Femur (tissue), 1 donor: ENCODE measurements around the gene HOXD4.
A peak's percentile ranks its signal among the peaks of the same experiment; 100 is the strongest.

ENCODE experiments used
- DNase-seq: peaks from one replicate; pipeline ENCODE4 v3.0.0-alpha.2; 2017

The HOXD4 gene

DNA sequence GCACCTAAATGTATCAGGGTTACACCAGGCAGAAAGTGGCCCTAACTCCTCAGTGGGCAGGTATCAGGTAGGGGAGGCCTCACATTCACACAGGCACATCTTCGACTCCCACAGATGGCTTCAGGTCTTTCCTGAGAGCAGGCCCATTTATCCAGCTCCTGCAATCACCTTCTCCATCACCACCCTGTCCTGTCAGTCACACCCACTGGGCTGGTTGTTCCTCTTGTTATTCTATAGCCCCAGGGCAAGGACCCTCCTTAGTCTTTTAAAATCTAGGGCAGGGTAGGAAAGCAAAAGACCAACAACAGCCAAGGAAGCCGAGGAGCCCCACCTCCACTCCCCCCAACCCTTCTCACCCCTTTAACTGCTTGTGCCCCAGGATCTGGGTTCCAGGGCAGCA is 9.1 kb upstream of the HOXD4 start:
- DNase-seq, result no peak

DNA sequence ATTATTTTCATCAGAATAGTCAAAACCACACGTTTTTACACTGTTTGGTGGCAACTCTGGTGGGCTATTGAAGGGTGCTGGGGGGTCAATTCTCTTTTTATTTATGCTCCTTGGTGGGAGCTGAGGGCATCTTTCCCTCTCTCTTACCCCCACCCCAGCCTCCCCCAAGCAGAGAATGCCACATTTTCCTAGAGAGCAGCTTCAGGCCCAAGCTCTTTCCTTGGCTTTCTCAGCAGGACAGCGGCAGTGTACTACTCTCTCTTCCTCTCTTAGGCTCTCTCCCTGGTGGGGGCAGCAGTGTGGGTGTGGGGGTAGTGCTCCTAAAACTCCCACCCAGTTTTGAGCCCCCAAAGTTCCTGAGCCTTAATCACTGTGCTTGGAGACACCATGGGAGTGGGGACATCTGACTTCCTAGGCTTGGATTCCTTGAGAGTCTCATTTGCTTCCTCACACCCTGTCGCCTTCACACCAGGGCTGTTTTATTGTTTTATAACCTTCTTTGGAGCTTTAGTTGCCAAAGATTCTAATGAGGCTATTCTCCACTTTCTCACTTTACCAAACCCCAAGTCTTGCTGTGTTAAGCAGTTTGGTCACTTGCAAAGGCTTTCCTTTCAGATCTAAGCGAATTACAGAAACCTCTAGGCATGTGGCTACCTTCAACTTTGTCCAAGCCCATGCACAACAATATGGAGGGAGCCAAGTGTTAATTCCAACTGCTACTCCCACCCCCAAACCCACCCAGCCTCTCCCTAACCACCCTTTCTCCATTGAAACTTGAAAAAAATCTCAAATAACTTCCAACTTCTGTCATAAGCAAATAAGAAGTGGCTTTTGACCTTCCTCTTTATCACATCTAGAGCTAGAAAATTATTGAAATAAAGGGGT is 6.0 kb upstream of the HOXD4 start:
- DNase-seq, result no peak

DNA sequence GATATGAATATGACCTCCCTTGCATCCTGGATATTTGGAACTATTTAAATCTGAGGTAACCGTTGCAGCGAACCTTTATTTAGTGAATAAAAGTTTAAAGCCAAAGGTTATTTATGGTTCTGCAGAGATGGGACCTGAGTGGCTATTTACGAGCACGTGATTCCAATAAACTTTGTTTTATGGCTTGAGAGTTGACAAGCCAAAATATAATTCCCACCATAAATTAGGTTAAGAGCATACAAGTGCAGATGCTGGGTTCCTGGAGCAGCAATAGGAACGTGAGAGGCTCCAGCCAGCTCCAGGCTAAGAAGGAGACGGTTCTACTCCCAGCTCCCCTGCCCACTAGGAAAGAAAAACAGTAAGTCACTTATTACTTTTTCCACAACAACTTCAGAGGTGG is 5.2 kb upstream of the HOXD4 start:
- DNase-seq, result no peak

DNA sequence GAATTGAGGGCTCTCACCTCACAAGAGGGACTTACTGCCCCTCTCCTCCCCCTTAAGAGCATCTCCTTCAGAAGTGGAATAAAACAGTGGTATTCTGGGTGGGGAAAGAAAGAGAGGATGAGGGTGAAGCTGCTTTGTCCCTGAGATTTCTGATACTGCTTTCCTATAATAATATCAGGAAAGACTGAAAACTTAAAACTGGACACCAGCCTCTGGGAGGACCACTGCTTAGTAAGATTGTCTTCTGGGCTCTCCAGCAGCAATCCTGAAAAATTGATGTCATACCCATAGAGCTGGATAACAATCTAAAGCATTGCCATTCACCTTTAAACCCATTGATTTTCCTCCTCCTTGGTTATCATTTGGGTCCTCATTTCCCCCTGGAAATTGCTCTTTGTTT is 4.7 kb upstream of the HOXD4 start:
- DNase-seq, result no peak

DNA sequence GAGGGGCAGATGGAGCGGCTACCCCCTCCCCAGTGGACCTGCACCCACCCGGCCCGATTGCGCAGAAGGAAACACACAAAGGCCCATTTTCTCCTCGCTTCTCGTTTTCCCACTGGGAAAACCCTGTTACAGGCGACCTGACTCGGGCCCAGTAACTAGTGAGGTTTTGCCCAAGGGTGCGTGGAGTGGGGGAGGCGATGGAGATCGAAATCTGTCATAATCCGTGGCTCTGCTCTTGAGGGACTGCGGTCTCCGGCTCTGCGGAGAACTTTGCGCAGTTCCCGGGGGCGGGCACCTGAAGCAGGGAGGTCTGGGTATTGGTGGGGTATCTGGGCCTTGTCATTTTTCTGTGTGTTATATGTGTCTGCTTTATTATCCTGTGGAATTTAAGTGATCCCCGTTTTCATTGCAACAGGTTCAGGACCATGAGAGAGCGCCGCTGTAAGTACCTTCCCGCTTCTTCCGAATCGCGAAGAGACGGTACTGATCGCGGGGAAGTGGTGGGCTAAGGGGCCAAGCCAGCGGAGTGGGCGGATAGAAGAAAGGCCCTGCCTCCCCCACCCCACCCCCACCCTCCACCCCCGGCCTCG is 4.0 kb upstream of the HOXD4 start:
- DNase-seq, result no peak

DNA sequence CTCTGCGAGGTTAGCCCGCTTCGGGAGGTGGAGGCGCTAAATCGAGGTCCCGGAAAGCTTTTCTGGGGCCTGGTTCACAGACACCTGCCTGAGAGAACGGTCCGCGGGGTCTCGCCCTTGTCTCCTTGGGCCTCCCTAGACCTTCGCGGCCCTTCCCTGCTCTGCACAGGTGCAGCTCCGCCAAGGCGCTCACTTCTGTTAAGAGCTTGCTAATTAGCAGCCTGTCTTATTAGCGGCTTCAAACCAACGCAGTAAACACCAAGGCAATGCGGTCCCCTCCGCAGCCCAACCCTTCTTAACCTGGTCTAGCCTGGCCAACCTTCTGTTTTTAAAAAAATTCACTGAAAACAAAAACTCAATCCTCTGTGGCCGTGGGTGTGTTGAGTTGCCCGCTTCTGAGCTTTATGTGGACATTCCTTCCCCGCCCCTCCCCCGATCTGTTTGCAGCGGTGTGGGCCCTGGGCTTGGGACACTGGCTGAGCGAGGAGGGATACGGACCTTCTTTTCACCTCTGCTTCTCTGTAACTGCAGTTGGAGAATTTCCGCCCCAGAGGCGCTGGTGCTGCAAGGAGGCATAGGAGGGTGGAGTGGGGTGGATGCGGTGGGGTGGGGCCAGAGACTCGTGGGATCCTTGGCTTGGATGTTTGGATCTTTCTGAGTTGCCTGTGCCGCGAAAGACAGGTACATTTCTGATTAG is 3.4 kb upstream of the HOXD4 start:
- DNase-seq, result no peak

DNA sequence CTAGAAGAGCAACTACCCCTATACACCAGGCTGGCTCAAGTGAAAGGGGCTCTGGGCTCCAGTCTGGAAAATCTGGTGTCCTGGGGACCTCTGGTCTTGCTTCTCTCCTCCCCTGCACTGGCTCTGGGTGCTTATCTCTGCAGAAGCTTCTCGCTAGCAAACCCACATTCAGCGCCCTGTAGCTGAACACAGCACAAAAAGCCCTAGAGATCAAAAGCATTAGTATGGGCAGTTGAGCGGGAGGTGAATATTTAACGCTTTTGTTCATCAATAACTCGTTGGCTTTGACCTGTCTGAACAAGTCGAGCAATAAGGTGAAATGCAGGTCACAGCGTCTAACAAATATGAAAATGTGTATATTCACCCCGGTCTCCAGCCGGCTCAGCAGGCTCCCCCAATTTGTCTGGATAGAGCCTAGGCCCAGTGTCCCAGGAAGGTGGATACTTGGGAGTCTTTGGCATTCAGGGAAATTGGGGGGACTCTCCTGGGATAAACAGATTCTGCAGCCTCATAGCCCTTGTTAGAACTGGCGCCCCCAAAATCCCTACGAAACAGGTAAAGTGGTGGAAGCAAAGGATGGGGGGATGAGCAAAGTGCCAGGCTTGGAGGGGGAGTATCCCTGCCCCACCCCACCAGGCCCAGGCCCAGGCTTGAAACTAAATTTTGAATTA is 2.5 kb upstream of the HOXD4 start:
- DNase-seq, result no peak

DNA sequence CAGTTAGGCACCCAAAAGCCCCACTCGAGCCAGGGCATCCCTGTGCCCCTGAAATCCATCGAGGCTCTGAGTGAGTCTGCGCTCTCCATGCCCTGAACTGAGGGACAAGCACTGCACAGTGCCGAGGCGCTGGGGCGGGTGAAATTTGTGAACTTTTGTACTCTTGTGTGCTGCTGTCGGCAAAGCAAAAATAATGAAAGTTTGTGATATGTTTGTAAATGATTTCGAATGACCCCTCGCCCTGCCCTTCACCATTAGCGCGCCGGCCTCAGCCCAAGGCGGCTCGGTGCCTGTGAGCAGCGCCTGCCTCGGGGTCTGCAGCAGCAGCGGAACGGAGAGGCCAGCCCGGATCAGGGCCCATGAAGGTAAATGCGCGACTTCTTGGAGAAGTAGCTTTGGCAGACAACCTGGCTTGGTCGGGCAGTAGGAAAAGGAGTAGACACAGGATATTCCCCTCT is 1.8 kb upstream of the HOXD4 start:
- no peak for DNase-seq

DNA sequence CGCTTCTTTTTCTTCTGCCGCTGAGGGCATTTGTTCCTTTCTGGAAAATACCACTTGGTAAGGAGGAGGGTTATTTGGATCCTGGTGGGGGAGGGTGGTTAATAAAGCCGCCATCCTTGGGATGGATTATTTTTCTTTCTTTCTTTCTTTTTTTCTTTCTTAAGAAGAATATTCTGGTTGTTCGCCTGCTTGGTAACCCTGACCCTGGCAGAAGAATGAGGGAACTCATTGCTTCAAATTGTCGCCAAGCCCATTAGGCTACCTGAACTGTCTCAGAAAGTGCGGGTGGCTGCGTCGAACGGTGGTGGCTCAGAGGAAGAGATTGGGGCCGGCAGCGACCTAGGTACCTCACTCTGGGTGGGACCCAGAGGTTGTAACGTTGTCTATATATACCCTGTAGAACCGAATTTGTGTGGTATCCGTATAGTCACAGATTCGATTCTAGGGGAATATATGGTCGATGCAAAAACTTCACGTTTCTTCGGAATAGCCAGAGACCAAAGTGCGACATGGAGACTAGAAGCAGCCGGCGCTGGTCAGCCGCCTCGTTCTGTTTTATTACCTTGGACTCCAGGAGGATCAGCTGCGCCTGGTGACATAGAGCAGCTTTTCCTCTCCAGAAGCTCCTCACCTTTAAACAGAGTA is 1.3 kb upstream of the HOXD4 start:
- DNase-seq, result no peak

DNA sequence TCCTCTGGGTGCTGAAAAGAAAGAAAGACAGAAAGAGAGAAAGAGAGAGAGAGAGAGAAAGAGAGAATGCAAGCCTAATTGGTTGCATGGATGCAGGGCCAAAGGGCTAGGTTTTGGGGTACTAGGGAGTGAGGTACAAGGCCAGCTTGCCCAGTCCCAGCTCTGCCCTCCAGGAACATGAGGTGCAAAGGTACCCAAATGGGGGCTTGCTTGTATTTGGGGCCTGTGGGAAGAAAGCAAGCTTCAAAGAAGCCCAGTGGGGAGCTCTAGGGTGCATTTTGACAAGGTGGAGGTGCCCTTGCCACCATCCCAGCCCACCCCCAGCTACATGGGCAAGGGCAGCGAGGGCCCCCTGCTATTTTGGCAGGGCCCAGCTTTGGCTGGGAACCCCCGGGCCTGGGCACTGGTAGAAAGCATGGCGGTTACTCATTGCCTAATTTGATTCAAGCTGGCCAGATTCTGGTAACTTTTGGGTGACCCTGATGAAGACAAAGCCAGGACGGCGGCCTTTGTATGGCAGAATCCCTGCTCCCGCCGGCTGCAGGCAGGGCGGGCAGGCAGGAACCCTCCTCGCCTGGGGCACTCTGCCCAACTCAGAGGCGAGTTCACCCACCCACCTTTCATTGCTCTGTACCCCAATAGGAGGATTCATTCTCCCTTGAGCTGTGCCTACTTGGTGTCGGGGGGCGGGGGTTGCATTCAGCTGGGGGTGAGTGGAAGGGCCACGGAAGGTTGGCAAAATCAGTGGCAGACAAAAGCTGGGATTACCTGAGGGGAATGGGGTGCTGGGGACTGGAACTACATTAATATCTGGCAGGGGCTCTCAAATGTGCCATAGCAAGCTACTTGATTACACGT is 537 bp upstream of the HOXD4 start:
- DNase-seq, result no peak

DNA sequence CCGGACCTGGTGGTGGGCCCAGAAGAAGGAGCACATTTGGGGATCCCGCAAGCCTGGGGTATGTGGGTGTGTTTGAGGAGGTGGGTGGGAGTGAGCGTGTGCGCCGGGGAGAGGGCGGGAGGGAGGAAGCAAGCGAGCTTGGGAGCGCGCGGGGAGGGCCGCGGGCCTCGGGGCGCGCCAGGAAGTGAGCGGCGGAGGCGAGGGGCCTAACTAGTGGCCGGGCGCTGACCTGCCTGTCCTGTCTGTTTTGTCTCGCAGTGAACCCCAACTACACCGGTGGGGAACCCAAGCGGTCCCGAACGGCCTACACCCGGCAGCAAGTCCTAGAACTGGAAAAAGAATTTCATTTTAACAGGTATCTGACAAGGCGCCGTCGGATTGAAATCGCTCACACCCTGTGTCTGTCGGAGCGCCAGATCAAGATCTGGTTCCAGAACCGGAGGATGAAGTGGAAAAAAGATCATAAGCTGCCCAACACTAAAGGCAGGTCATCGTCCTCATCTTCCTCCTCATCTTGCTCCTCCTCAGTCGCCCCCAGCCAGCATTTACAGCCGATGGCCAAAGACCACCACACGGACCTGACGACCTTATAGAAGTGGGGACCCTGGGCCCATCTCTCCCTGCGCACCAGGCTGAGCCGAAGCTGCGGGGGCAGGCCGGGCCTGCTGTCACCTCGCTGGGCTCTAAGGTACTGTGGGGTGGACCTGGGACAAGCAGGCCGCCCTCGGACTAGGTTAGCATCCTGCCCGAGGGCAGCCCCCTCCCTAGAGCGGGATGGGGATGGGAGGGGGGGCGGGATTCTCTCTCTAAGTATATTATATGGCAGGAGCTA is 1.2 kb downstream of the HOXD4 start:
- DNase-seq, result peak; percentile 21

DNA sequence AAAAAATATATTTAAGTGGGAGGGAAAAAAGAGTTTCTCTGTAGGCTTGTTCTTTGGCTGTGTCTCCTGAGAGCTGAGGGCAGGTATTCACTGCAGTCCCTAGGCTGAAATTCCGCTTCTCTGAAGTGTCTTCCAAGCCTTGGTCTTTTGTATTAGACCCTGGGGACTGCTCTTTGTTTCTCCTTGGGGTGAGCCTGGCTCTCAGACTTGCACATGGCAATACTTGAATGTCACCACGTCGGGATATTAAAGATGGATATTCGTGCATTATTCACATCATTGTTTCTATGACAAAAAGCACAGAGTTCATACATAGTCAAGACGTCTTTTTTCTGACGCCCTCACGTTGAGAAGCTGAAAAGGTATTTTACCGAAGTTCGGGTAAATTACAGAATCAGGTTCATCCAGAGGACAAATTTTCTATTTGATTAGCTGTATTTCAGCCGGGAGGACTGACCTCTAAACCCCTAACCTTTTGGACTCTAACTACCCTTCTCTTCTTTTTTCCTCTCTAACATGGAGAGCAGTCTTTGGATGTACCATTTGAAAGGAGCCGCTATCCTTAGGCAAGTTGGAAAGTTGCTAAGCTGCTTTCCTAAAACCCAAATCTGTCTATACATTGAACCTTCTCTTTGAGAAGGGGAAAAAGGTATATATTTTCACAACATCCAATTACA is 3.4 kb downstream of the HOXD4 start:
- DNase-seq, result peak; percentile 2

DNA sequence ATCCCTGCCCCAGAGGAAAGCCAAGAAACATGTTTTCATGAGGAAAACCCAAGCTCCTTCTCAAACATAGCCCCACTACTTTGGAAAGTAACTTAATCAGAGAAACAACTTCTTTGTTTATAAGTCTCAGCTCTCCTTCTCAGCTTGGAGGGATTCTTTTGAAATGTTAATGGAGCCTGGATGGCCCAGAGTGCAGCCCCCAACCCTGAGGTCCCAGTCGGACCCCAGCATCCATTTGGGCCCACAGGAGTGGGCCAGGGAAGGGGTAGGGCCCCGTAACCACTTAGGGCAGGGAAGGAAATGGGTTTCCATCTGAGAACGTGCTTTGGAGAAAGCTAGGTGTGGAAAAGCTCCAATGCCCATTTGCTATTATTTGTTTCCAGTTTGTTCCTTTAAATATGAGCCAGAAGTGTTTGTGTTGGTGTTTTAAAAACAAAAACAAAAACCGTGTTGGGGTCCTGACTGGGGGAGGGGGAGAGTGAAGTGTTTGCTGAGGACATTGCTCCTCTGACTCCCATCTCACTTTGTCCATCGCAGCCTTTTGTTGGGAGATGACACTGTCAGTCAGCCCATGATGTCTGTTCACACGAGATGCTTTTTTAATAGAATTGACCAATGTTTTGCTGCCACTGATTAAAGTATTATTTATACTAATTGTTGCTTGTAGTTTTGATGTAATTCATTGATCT is 4.2 kb downstream of the HOXD4 start:
- no peak for DNase-seq

DNA sequence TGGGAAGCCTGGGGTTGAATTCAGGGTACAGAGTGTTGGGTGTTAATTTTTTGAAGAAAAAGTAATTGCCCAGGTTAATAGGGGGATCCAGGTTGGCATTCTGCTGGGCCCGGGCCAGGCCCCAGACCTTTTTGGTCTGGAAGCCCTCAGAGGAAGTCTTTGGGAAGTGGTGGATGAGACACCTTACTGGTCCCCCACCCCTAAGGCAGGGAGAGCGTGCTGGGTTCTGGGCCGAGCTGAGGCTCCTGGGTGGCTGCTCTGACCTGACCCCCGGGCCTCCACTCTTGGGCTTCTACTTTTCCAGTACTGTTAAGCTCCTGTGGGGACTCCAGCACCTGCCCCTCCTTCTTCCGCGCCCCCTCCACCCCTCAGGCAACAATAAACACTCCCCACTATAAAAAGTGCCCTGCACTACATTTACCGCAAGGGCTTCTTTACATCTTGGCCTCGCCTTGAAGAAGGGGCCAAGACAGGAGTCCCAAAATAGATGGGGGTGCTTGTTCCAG is 5.0 kb downstream of the HOXD4 start:
- no peak for DNase-seq

DNA sequence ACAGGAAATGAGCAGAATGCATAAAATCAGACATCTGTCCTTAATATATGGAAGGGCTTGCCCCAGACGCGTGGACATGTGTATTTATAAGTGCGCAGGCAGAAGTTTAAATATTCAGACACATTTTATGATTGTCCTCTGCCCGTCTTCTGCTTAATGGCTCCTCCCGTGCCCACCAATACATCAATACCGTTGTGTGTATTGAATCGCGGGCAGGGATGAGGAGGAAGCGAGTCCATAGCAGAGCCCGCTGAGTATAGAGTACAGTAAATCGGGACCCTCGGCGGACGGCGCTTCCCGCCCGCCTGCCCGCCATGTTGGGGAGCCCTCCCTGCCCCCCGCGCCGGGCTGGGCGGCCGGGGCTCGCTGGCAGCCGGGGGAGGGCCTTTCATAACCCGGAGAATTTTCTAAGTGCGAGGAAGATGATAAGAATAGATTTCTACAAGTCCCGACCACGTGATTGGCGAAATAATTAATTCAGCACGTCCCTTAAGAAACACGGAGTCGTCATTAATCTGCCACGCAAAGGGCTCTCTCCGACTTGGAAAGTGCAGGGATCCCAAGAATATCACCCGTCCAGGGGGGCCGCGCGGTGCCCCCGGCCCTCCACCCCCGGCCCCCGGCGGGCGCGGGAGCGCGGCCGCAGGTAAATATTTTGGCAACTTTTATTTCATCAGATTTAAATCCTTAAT is 5.6 kb downstream of the HOXD4 start, which contains the start of gene HOXD3:
TSS of gene HOXD3 (plus strand) at position 501 of the 692 bp plus-strand sequence. CDS start 11,808 bp downstream, outside the sequence.
- DNase-seq, result no peak

DNA sequence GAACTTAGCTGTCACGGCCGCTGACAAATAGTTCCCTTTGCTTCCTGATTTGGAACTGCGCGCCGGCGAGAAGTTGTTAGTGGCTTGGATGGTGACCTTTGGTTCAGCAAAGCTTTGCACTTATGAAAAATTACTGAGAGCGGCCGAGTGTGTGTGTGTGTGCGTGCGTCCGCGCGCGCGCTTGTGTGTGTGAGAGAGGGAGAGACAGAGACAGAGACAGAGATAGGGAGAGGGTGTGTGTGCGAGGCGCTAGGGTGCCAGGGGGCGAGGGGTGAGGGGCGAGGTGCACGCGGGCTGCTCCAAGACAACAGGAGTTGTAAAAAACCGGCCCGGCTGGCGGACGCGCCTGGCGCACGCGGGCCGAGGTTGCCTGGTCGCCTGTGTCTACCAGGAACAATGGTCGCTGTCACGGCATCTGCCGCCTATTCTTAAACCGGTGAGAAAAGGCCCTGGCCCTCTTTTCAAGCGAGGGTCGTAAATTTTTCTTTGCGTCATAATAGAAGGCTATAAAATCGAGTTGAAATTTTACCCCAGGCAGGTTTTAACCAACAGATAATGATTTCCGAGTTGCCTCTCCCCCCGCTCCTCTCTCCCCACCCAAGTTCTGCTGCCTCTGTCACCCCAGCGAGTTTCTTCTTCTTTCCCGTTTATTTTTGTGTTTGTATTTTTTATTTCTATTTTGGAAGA is 6.3 kb downstream of the HOXD4 start:
- DNase-seq, result no peak

DNA sequence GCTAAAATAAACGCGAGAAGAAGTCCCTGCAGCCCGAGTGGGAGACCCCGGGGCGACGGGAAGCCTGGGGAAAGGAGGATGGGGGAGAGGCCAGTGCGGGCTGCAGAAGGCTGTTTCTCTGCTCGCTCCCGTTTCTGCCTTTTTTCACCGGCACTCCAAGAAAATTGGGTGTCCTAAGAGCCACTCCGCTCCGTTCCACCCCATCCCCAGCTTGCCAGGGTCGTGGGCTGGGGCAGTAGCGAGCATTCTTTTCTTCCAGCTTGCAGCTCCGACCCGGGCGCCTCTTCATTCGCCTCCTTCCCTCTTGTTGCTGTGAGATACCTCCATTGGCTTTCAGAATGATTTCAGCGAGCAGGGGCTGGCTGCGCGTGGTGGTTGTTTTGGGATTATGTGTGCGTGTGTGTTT is 6.8 kb downstream of the HOXD4 start:
- no peak for DNase-seq
